GM23338 (cell line): ENCODE data around the gene ADAMTS18. TPM values are rescaled to one million over a fixed set of nuclear protein-coding genes. Genes with fewer than 3 reads are reported as not detected.

Experiments used
- ATAC-seq: fragments of 200-7000 bp; cut with Tn5 transposase; 3 replicates; pipeline ENCODE4 v1.9.1; 2020
- DNase-seq: peaks from one replicate; pipeline ENCODE4 v3.0.0-alpha.2; 2015; ENCODE audit warnings: low spot score
- H2AFZ ChIP-seq: fragments of 200-600 bp; sonication (generic); 2 replicates; pipeline ENCODE4 v1.8.0; 2016; ENCODE audit warnings: antibody characterized with exemption, mild to moderate bottlenecking, moderate library complexity
- H3F3A ChIP-seq: fragments of 200-600 bp; sonication (generic); replicated peaks from 2 replicates; pipeline ENCODE4 v1.8.0; 2017; ENCODE audit warnings: antibody characterized with exemption, mixed run types, low read depth
- H3K27ac ChIP-seq: fragments of 200-600 bp; sonication (generic); 2 replicates; pipeline ENCODE4 v1.6.1; 2016; ENCODE audit warnings: low read depth
- H3K27me3 ChIP-seq: fragments of 200-600 bp; sonication (generic); 2 replicates; pipeline ENCODE4 v1.8.0; 2016; ENCODE audit warnings: mild to moderate bottlenecking, mixed run types, moderate library complexity; ENCODE audit not compliant: insufficient read depth
- H3K36me3 ChIP-seq: fragments of 200-600 bp; sonication (generic); 2 replicates; pipeline ENCODE4 v1.8.0; 2016; ENCODE audit warnings: mild to moderate bottlenecking; ENCODE audit not compliant: insufficient read depth
- H3K4me1 ChIP-seq: fragments of 200-600 bp; sonication (generic); 2 replicates; pipeline ENCODE4 v1.8.0; 2016; ENCODE audit warnings: mild to moderate bottlenecking, moderate library complexity; ENCODE audit not compliant: insufficient read depth
- H3K4me2 ChIP-seq: fragments of 200-600 bp; sonication (generic); 2 replicates; pipeline ENCODE4 v1.7.1; 2017; ENCODE audit warnings: mixed run types
- H3K4me3 ChIP-seq: fragments of 200-600 bp; sonication (generic); 2 replicates; pipeline ENCODE4 v1.6.1; 2016; ENCODE audit warnings: mixed run types
- H3K79me2 ChIP-seq: fragments of 200-600 bp; sonication (generic); replicated peaks from 2 replicates; pipeline ENCODE4 v1.8.0; 2017; ENCODE audit warnings: mild to moderate bottlenecking; ENCODE audit not compliant: insufficient read depth
- H3K9me2 ChIP-seq: fragments of 200-600 bp; sonication (generic); 2 replicates; pipeline ENCODE4 v1.8.0; 2017; ENCODE audit not compliant: insufficient read depth
- H4K20me1 ChIP-seq: fragments of 200-600 bp; sonication (generic); replicated peaks from 2 replicates; pipeline ENCODE4 v1.8.0; 2017; ENCODE audit warnings: mild to moderate bottlenecking; ENCODE audit not compliant: insufficient read depth
- H3K27ac Mint-ChIP-seq: 2 replicates; pipeline ENCODE4 v1.8.0; 2020; ENCODE audit warnings: inconsistent platforms, mild to moderate bottlenecking, moderate library complexity, mixed read lengths
- H3K27me3 Mint-ChIP-seq: 3 replicates; pipeline ENCODE4 v1.8.0; 2022; ENCODE audit warnings: low read depth, mild to moderate bottlenecking, moderate library complexity, mixed read lengths, inconsistent platforms; ENCODE audit not compliant: insufficient read depth, poor library complexity
- H3K36me3 Mint-ChIP-seq: 3 replicates; pipeline ENCODE4 v1.8.0; 2021; ENCODE audit warnings: low read depth, mild to moderate bottlenecking, inconsistent platforms, moderate library complexity, mixed read lengths
- H3K4me1 Mint-ChIP-seq: 3 replicates; pipeline ENCODE4 v1.8.0; 2020; ENCODE audit warnings: mild to moderate bottlenecking, inconsistent platforms, mixed read lengths
- H3K4me3 Mint-ChIP-seq: 3 replicates; pipeline ENCODE4 v1.8.0; 2021; ENCODE audit warnings: moderate library complexity, mild to moderate bottlenecking, inconsistent platforms, mixed read lengths
- H3K9me3 Mint-ChIP-seq: 3 replicates; pipeline ENCODE4 v1.8.0; 2020; ENCODE audit warnings: moderate library complexity, mild to moderate bottlenecking, inconsistent platforms, mixed read lengths
- CREB1 ChIP-seq: fragments of 250-450 bp; sonication (Bioruptor Pico); IDR thresholded peaks from 2 replicates; pipeline ENCODE4 v1.5.0; 2020; ENCODE audit warnings: low read depth, mild to moderate bottlenecking, moderate library complexity
- CTCF ChIP-seq, 2 experiments: fragments of 200-600 bp in 1 of 2; sonication (generic) in 1 of 2; conservative IDR thresholded peaks; 2 replicates each; pipeline versions ENCODE4 v1.5.1 to v1.6.1; 2016 to 2017; ENCODE audit warnings: antibody characterized with exemption in 2 of 2, low read depth in 2 of 2, mild to moderate bottlenecking in 2 of 2, moderate library complexity in 1 of 2
- ETS1 ChIP-seq: IDR thresholded peaks from 2 replicates; pipeline ENCODE4 v1.6.1; 2016; ENCODE audit warnings: antibody characterized with exemption
- EZH2 ChIP-seq: fragments of 200-600 bp; sonication (generic); IDR thresholded peaks from one replicate; pipeline ENCODE4 v1.8.0; 2017; ENCODE audit warnings: antibody characterized with exemption, mild to moderate bottlenecking, low read depth; ENCODE audit not compliant: unreplicated experiment
- EZH2phosphoT487 ChIP-seq: fragments of 200-600 bp; sonication (generic); IDR thresholded peaks from one replicate; pipeline ENCODE4 v1.8.1; 2018; ENCODE audit warnings: antibody characterized with exemption; ENCODE audit not compliant: unreplicated experiment
- JUNB ChIP-seq: IDR thresholded peaks from one replicate; pipeline ENCODE4 v1.6.1; 2016; ENCODE audit warnings: antibody characterized with exemption; ENCODE audit not compliant: unreplicated experiment
- NANOG ChIP-seq: IDR thresholded peaks from 2 replicates; pipeline ENCODE4 v1.6.1; 2016; ENCODE audit warnings: antibody characterized with exemption, borderline replicate concordance
- POLR2AphosphoS5 ChIP-seq: IDR thresholded peaks from 2 replicates; pipeline ENCODE4 v1.6.1; 2016; ENCODE audit warnings: antibody characterized with exemption, low read depth
- REST ChIP-seq: IDR thresholded peaks from one replicate; pipeline ENCODE4 v1.6.1; 2018; ENCODE audit warnings: antibody characterized with exemption; ENCODE audit not compliant: unreplicated experiment
- STAT1 ChIP-seq: IDR thresholded peaks from one replicate; pipeline ENCODE4 v1.6.1; 2016; ENCODE audit warnings: antibody characterized with exemption; ENCODE audit not compliant: unreplicated experiment
- ZNF114 ChIP-seq: fragments of 250-450 bp; sonication (Bioruptor Pico); IDR thresholded peaks from 2 replicates; pipeline ENCODE4 v1.5.0; 2020; ENCODE audit warnings: mild to moderate bottlenecking, moderate library complexity
- ZNF331 ChIP-seq: fragments of 250-450 bp; sonication (Bioruptor Pico); IDR thresholded peaks from 2 replicates; pipeline ENCODE4 v1.5.0; 2020; ENCODE audit warnings: low read depth, mild to moderate bottlenecking, moderate library complexity
- polyA plus RNA-seq: library from polyadenylated mRNA; unstranded; fragments of >200 nt; fragmentation: Nextera tagmentation; extraction: Ambion mirVana; gene quantifications from 2 replicates; pipeline ENCODE4 v1.2.1, GENCODE V29; 2016
- total RNA-seq: library from RNA; depleted of rRNA; stranded (reverse); fragments of >200 nt; shearing (Covaris generic); gene quantifications from 2 replicates; pipeline ENCODE4 v1.2.3, GENCODE V29; 2014

Gene ADAMTS18
- total and polyA plus RNA-seq, 2 experiments from 2014 or later: 0.15 to 0.90 TPM

GRCh38 chr16:77302674-77303073 is 132.2 kb downstream of the ADAMTS18 start:
- Histone ChIP-seq H3K27ac (no peak overlapping the region), H3F3A (no peaks in the 10 kb centered on the region), H3K4me1 (no peaks in the 10 kb centered on the region), H3K79me2 (no peaks in the 10 kb centered on the region), H3K4me3 (no peak overlapping the region), H3K9me2 (no peaks in the 10 kb centered on the region), H3K27me3 (no peaks in the 10 kb centered on the region), H3K36me3 (no peaks in the 10 kb centered on the region), H3K4me2 (no peak overlapping the region), H4K20me1 (no peaks in the 10 kb centered on the region), H2AFZ (no peak overlapping the region)
- Mint-ChIP-seq H3K36me3 (no peaks in the 10 kb centered on the region), H3K27ac (no peak overlapping the region), H3K9me3 (no peaks in the 10 kb centered on the region; the same call in 2 of the 3 replicates), H3K4me1 (peaks cover 4% of the 10 kb centered on the region; the same call in 2 of the 3 replicates), H3K4me3 (no peak overlapping the region), H3K27me3 (no peaks in the 10 kb centered on the region)
- ATAC-seq (no peak), DNase-seq (no peak)
- no peak for TF ChIP-seq EZH2

GRCh38 chr16:77302249-77302648 is 132.6 kb downstream of the ADAMTS18 start:
- Histone ChIP-seq H2AFZ (no peak overlapping the region), H3K4me1 (no peaks in the 10 kb centered on the region), H3K79me2 (no peaks in the 10 kb centered on the region), H3K9me2 (no peaks in the 10 kb centered on the region), H3K36me3 (no peaks in the 10 kb centered on the region), H3K27ac (no peak overlapping the region), H3K27me3 (no peaks in the 10 kb centered on the region), H3K4me3 (no peak overlapping the region), H3F3A (no peaks in the 10 kb centered on the region), H4K20me1 (no peaks in the 10 kb centered on the region), H3K4me2 (no peak overlapping the region)
- Mint-ChIP-seq H3K4me1 (peaks cover 4% of the 10 kb centered on the region; the same call in 2 of the 3 replicates), H3K27ac (no peak overlapping the region), H3K4me3 (no peak overlapping the region), H3K27me3 (no peaks in the 10 kb centered on the region), H3K36me3 (no peaks in the 10 kb centered on the region), H3K9me3 (no peaks in the 10 kb centered on the region; the same call in 2 of the 3 replicates)
- no peak for ATAC-seq
- no peak for DNase-seq
- no peak for TF ChIP-seq CREB1 (CRISPR knock-in tag)
- no peak for TF ChIP-seq CTCF (conservative IDR thresholded peaks at IDR 0.05; ENCODE audit: low read depth in 2 of 2)
- TF ChIP-seq NANOG: no peak
- TF ChIP-seq ETS1: no peak
- no peak for TF ChIP-seq STAT1
- TF ChIP-seq JUNB: no peak
- no peak for TF ChIP-seq ZNF114 (CRISPR knock-in tag)
- no peak for TF ChIP-seq REST
- no peak for TF ChIP-seq EZH2
- TF ChIP-seq EZH2phosphoT487: no peak
- TF ChIP-seq POLR2AphosphoS5: no peak
- no peak for TF ChIP-seq ZNF331
